Measurements from ENCODE around the gene LRRC49. TPM values are rescaled to one million over a fixed set of nuclear protein-coding genes. Genes with fewer than 3 reads are reported as not detected.
A peak's percentile ranks its signal among the peaks of the same experiment; 100 is the strongest.

Gene LRRC49
- total and polyA plus RNA-seq, 2 of the 4 experiments (the other 2 are of a cell fraction), result 8.6 to 16.8 TPM

GRCh38 chr15:70920981-70921696 lies 28.5 kb downstream of the LRRC49 start:
- H3K79me1 ChIP-seq (ENCODE audit: low read depth in 1 of 2, low read length in 2 of 2), result no peaks in the 10 kb centered on the region
- H3K4ac ChIP-seq (ENCODE audit: low read depth, low read length), result no peak overlapping the region
- no peaks in the 10 kb centered on the region for H4K20me1 ChIP-seq (ENCODE audit: insufficient read depth, low read length)
- no peak overlapping the region for H3K18ac ChIP-seq (ENCODE audit: low read depth, low read length)
- in situ Hi-C loops (cut with MboI; ENCODE audit: low sequenced_read_pairs) (no loop called here), intact Hi-C loops (cut with micrococcal nuclease) (no loop called here), dilution Hi-C loops (cut with HindIII; ENCODE audit: low sequenced_read_pairs, unreplicated experiment) (no loop called here)
- no CpG with 5 or more reads among the region's 1 CpG for WGBS, 2 experiments (ENCODE audit: extremely low coverage in 2 of 2, insufficient read length in 1 of 2)
- TF ChIP-seq RCOR1 (IDR thresholded peaks at IDR 0.05; ENCODE audit: insufficient replicate concordance, low read length), result no peak
- no peak for TF ChIP-seq RFX5 (IDR thresholded peaks at IDR 0.05; ENCODE audit: low read depth, low read length)
- TF ChIP-seq MXI1 (IDR thresholded peaks at IDR 0.05; ENCODE audit: borderline replicate concordance, low read depth, low read length), result 0 out of 2 replicates have a peak, but pooled peaks have one; percentile 44
- no peak for TF ChIP-seq ELK1 (IDR thresholded peaks at IDR 0.05; ENCODE audit: borderline replicate concordance, low read depth, low read length)
- peak; percentile 27; the same call in 1 of the 2 replicates for TF ChIP-seq MAFK (IDR thresholded peaks at IDR 0.05; ENCODE audit: low read depth, low read length)
- no peak for TF ChIP-seq CHD1 (IDR thresholded peaks at IDR 0.05; ENCODE audit: low read depth, low read length)
- no peak for TF ChIP-seq SMC3 (IDR thresholded peaks at IDR 0.05; ENCODE audit: low read depth, low read length)
- TF ChIP-seq RAD21 (IDR thresholded peaks at IDR 0.05; ENCODE audit: low read length), result no peak
- no peak overlapping the region for H3K27ac ChIP-seq (ENCODE audit: insufficient read depth, low read length)
- H3K9me1 ChIP-seq (ENCODE audit: insufficient read depth, low read length), result 0 out of 2 replicates have a peak, but pooled peaks cover 3% of the 10 kb centered on the region
- H2AK9ac ChIP-seq (replicated peaks; ENCODE audit: low read depth, low read length, poor library complexity), result no peak overlapping the region
- H2BK15ac ChIP-seq (ENCODE audit: low read depth, low read length), result no peak overlapping the region
- ChIA-PET CTCF (interaction anchor here (1.2 kb wide), 1 partner anchor 22 kb away, joined by 3 read pairs; no protein-coding TSS in a partner anchor), POLR2A (ENCODE audit: unreplicated experiment) (interaction anchor here (0.6 kb wide), 1 partner anchor 18 kb away, joined by 12 read pairs; no protein-coding TSS in a partner anchor)
- peaks cover 2% of the 10 kb centered on the region; the same call in 1 of the 2 replicates for H3K4me1 ChIP-seq (ENCODE audit: control insufficient read depth, insufficient read depth, low read length)
- no peaks in the 10 kb centered on the region for H3K27me3 ChIP-seq (ENCODE audit: control insufficient read depth, insufficient read depth, low read length)
- ATAC-seq (ENCODE audit: low read depth) (peak; percentile 83), DNase-seq (peak; percentile 76)
- H4K8ac ChIP-seq (ENCODE audit: low read depth in 2 of 2, low read length in 2 of 2), result no peak overlapping the region
- no peak overlapping the region for H3K9ac ChIP-seq (ENCODE audit: low read depth, low read length)
- H3K36me3 ChIP-seq (ENCODE audit: control insufficient read depth, insufficient read depth, low read length), result no peaks in the 10 kb centered on the region; the same call in 1 of the 2 replicates
- no peak overlapping the region for H3K56ac ChIP-seq (ENCODE audit: extremely low read depth, insufficient read depth, low read length)
- BruUV-seq (replicated peaks), result no TSS peak
- H4K5ac ChIP-seq (ENCODE audit: low read depth, low read length), result no peak overlapping the region
- H2AK5ac ChIP-seq (ENCODE audit: low read depth, low read length), result no peak overlapping the region
- no peak overlapping the region for H2BK120ac ChIP-seq (ENCODE audit: low read depth, low read length)
- no peak overlapping the region for H3K4me3 ChIP-seq (ENCODE audit: insufficient read depth, low read depth, low read length)
- no peak overlapping the region for H2BK5ac ChIP-seq (ENCODE audit: low read depth, low read length, poor library complexity, severe bottlenecking)
- peak overlapping the region; percentile 43 for H3K14ac ChIP-seq (replicated peaks; ENCODE audit: low read depth, low read length)
- no peaks in the 10 kb centered on the region; the same call in none of the 2 replicates for H3K9me3 ChIP-seq (ENCODE audit: control insufficient read depth, insufficient read depth, low read length)
- H4K91ac ChIP-seq (ENCODE audit: insufficient read depth, low read depth, low read length), result no peak overlapping the region
- H2AFZ ChIP-seq (replicated peaks; ENCODE audit: low read length, poor library complexity), result no peak overlapping the region
- peak overlapping the region; percentile 32; the same call in 1 of the 2 replicates for H3K4me2 ChIP-seq (ENCODE audit: low read depth, low read length)
- H3K23ac ChIP-seq (ENCODE audit: low read depth, low read length), result no peak overlapping the region
- H2BK20ac ChIP-seq (ENCODE audit: low read depth, low read length), result no peak overlapping the region

Measured in IMR-90 (cell line).